LNCaP clone FGC (cell line): Measurements from ENCODE around the gene CD151.
A peak's percentile ranks its signal among the peaks of the same experiment; 100 is the strongest.

ENCODE experiments used
- DNase-seq: peaks from one replicate; pipeline ENCODE4 v3.0.0-alpha.2; 2011; ENCODE audit warnings: low read depth
- H3K4me3 ChIP-seq: 2 replicates; pipeline ENCODE4 v1.5.1; 2011; ENCODE audit warnings: mild to moderate bottlenecking, low read depth, low read length, control low read depth
- TF ChIP-seq, protein P1 (sequence below): IDR thresholded peaks from 2 replicates; pipeline ENCODE4 v1.5.1; 2012; ENCODE audit warnings: mild to moderate bottlenecking; ENCODE audit not compliant: control insufficient read depth, insufficient read depth; ENCODE audit errors: extremely low read depth

The CD151 gene

GRCh38 chr11:845872-846495, 13.2 kb downstream of the CD151 start:
- TF ChIP-seq, protein P1, sequence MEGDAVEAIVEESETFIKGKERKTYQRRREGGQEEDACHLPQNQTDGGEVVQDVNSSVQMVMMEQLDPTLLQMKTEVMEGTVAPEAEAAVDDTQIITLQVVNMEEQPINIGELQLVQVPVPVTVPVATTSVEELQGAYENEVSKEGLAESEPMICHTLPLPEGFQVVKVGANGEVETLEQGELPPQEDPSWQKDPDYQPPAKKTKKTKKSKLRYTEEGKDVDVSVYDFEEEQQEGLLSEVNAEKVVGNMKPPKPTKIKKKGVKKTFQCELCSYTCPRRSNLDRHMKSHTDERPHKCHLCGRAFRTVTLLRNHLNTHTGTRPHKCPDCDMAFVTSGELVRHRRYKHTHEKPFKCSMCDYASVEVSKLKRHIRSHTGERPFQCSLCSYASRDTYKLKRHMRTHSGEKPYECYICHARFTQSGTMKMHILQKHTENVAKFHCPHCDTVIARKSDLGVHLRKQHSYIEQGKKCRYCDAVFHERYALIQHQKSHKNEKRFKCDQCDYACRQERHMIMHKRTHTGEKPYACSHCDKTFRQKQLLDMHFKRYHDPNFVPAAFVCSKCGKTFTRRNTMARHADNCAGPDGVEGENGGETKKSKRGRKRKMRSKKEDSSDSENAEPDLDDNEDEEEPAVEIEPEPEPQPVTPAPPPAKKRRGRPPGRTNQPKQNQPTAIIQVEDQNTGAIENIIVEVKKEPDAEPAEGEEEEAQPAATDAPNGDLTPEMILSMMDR, result no peak
- no peak overlapping the region for H3K4me3 ChIP-seq
- DNase-seq, result no peak

GRCh38 chr11:846496-847098, 13.8 kb downstream of the CD151 start:
- no peak overlapping the region for H3K4me3 ChIP-seq

GRCh38 chr11:847876-848275, 15.1 kb downstream of the CD151 start:
- TF ChIP-seq, protein P1, result no peak
- DNase-seq, result no peak
- no peak overlapping the region for H3K4me3 ChIP-seq

More at GRCh38 chr11:846496-847098, 13.8 kb downstream of the CD151 start:
- no peak for DNase-seq
- TF ChIP-seq, protein P1, result no peak

GRCh38 chr11:848380-848931, 15.7 kb downstream of the CD151 start:
- no peak overlapping the region for H3K4me3 ChIP-seq

GRCh38 chr11:849104-849824, 16.5 kb downstream of the CD151 start:
- TF ChIP-seq, protein P1, result no peak
- H3K4me3 ChIP-seq, result peak overlapping the region; percentile 52
- no peak for DNase-seq

More at GRCh38 chr11:848380-848931, 15.7 kb downstream of the CD151 start:
- DNase-seq, result no peak
- TF ChIP-seq, protein P1, result peak; percentile 74

DNA sequence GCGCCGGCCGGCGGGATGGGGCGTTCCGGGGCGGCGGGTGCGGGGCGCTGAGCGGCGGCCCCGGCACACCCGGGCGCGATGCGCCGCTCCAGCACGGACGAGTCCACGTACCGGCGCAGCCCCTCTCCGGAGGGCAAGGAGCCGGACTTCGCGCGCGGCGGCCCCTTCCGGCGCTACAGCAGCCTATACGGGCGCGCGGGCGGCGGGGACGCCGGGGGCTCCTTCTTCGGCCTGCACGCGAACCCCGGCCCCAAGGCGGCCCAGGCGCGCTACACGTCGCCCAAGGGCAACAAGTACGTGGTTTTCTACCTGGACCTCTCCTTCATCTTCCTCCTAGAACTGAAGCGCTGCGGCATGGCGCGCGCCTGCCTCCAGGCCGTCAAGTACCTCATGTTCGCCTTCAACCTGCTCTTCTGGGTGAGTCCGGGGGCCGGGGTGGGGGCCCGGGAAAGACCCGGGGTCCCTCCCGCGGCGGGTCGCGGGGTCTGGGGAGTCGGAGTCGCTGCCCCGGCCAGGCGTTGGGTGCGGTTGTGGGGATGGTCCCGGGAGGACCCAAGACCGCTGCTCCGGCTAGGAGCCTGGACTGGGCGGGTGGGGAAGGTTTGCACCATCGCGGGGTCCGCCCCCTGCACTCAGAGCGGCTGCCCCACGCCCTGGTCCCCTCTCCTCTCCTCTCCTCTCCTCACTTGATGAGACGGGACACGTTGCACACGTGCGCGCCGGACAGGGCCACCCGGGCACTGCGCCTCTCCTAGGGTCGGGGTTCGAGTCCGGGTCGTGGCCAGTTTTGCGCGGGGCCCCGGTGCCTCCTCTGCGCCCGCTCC, 17.4 kb downstream of the CD151 start:
- DNase-seq, result no peak
- TF ChIP-seq, protein P1, result no peak
- peak overlapping the region; percentile 55 for H3K4me3 ChIP-seq
